Rectal smooth muscle tissue (tissue), 1 donor: ENCODE data around the gene CRIM1.

Experiments
- H3K27ac ChIP-seq: one replicate; pipeline ENCODE4 v1.7.0; 2013; ENCODE audit warnings: low read depth, low read length, inconsistent platforms
- H3K27me3 ChIP-seq: one replicate; pipeline ENCODE4 v1.7.0; 2013; ENCODE audit warnings: low read length; ENCODE audit not compliant: control insufficient read depth, insufficient read depth
- H3K36me3 ChIP-seq: one replicate; pipeline ENCODE4 v1.7.0; 2013; ENCODE audit warnings: low read length; ENCODE audit not compliant: control insufficient read depth, insufficient read depth
- H3K4me1 ChIP-seq: one replicate; pipeline ENCODE4 v1.7.0; 2013; ENCODE audit warnings: low read length; ENCODE audit not compliant: control insufficient read depth, insufficient read depth
- H3K4me3 ChIP-seq: one replicate; pipeline ENCODE4 v1.7.0; 2013; ENCODE audit warnings: low read length
- H3K9ac ChIP-seq: one replicate; pipeline ENCODE4 v1.7.0; 2013; ENCODE audit warnings: low read length

CRIM1 gene

DNA sequence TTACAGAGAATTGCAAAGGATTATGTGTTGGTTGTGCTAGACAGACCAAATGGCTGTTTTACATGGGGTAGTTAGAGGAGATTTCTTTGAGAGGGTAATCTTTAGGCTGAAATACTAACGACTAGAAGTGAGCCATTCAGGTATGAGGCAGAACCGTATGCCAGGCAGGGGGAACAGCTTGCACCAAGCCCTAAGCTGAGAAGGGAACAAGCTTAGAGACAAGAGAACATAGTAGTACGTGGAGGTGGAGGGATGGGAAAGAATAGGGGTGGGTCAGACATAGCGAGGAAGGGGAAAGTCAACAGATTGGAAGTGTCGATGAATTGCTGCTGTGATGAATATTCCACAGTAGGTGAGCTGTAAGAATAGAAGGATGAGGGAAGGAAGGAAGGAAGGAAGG is 20.0 kb upstream of the CRIM1 start:
- no peaks in the 10 kb centered on the region for H3K4me1 ChIP-seq
- no peak overlapping the region for H3K9ac ChIP-seq
- no peak overlapping the region for H3K27ac ChIP-seq
- H3K36me3 ChIP-seq: no peaks in the 10 kb centered on the region
- no peak overlapping the region for H3K4me3 ChIP-seq
- no peaks in the 10 kb centered on the region for H3K27me3 ChIP-seq

DNA sequence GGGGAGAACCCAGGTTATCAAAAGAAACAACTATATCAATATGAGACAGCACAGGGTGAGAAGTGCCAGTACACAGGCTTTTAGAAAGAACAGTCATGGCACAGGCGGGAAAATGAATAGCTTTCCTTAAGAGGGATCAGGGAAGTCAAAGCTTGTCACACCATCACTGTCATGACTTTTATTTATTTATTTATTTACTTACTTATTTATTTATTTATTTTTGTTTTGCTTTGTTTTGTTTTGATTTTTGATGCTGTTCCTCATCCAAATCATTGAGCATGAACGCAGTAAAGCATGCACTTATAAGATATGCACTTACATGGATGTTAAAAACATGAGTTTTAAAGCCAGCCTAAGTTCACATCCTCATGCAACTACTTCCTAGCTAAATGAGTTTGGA is 19.3 kb upstream of the CRIM1 start:
- Histone ChIP-seq H3K4me1 (no peaks in the 10 kb centered on the region), H3K9ac (no peak overlapping the region), H3K36me3 (no peaks in the 10 kb centered on the region), H3K27me3 (no peaks in the 10 kb centered on the region), H3K4me3 (no peak overlapping the region), H3K27ac (no peak overlapping the region)

- Histone ChIP-seq H3K27me3 (no peaks in the 10 kb centered on the region), H3K4me1 (no peaks in the 10 kb centered on the region), H3K36me3 (no peaks in the 10 kb centered on the region), H3K9ac (no peak overlapping the region), H3K4me3 (no peak overlapping the region), H3K27ac (no peak overlapping the region)
These were observed 18.2 kb upstream of the CRIM1 start for GRCh38 chr2:36337354-36337753.

- Histone ChIP-seq H3K4me1 (no peaks in the 10 kb centered on the region), H3K9ac (no peak overlapping the region), H3K4me3 (no peak overlapping the region), H3K27ac (no peak overlapping the region), H3K36me3 (no peaks in the 10 kb centered on the region), H3K27me3 (no peaks in the 10 kb centered on the region)
These were observed 17.3 kb upstream of the CRIM1 start for GRCh38 chr2:36338124-36338826.

- Histone ChIP-seq H3K4me1 (no peaks in the 10 kb centered on the region), H3K27me3 (no peaks in the 10 kb centered on the region), H3K27ac (no peak overlapping the region), H3K4me3 (no peak overlapping the region), H3K36me3 (no peaks in the 10 kb centered on the region), H3K9ac (no peak overlapping the region)
These were observed 16.8 kb upstream of the CRIM1 start for GRCh38 chr2:36338827-36339145.

- no peaks in the 10 kb centered on the region for H3K4me1 ChIP-seq
- no peaks in the 10 kb centered on the region for H3K36me3 ChIP-seq
- H3K9ac ChIP-seq: no peak overlapping the region
- no peak overlapping the region for H3K4me3 ChIP-seq
- H3K27me3 ChIP-seq: no peaks in the 10 kb centered on the region
- H3K27ac ChIP-seq: no peak overlapping the region
These were observed 15.9 kb upstream of the CRIM1 start for GRCh38 chr2:36339607-36340218.

DNA sequence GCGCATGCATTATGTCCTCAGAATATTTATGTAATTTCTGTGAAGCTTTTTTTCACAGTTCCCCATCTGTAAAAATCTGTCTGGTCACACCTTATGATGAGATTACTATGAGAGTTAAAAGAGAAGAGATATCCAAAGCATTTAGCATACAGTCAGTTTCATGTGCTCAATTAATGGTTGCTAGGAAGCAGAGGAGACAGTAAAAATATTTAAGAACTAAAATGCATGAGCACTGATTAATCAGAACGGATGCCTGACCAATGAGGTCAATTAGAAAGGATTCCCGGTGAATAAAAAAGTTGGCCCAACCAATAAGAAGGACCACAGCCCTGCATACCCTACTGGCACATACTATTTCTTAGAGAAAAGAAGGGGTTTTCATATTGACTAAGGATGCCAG is 12.0 kb upstream of the CRIM1 start:
- Histone ChIP-seq H3K27me3 (no peaks in the 10 kb centered on the region), H3K36me3 (no peaks in the 10 kb centered on the region), H3K4me3 (no peak overlapping the region), H3K4me1 (no peaks in the 10 kb centered on the region), H3K27ac (no peak overlapping the region), H3K9ac (no peak overlapping the region)

- Histone ChIP-seq H3K9ac (no peak overlapping the region), H3K4me3 (no peak overlapping the region), H3K27me3 (no peaks in the 10 kb centered on the region), H3K4me1 (no peaks in the 10 kb centered on the region), H3K36me3 (no peaks in the 10 kb centered on the region), H3K27ac (no peak overlapping the region)
These were observed 6.9 kb upstream of the CRIM1 start for GRCh38 chr2:36348721-36349120.

DNA sequence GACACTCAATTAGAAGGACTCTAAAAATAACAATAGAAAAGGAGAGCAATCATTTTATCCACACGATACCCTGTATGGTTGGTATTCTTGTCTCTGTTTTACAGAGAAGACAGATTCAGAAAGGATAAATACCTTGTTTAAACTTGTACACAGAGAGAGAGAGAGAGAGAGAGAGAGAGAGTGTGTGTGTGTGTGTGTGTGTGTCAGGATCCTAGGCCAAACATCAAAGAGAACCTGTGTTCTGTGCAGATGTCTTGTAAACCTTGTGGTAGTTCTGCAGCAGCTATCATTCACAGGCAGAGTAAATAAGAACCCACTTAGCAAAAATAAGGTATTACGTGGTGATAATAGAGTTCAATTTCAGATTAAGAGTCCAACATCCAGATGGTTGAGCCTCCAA is 4.3 kb upstream of the CRIM1 start:
- H3K9ac ChIP-seq: no peak overlapping the region
- H3K27ac ChIP-seq: no peak overlapping the region
- no peaks in the 10 kb centered on the region for H3K36me3 ChIP-seq
- H3K4me3 ChIP-seq: no peak overlapping the region
- H3K4me1 ChIP-seq: no peaks in the 10 kb centered on the region
- no peaks in the 10 kb centered on the region for H3K27me3 ChIP-seq

GRCh38 chr2:36351736-36352349 is 3.7 kb upstream of the CRIM1 start:
- Histone ChIP-seq H3K4me3 (no peak overlapping the region), H3K27me3 (no peaks in the 10 kb centered on the region), H3K4me1 (no peaks in the 10 kb centered on the region), H3K27ac (no peak overlapping the region), H3K9ac (no peak overlapping the region), H3K36me3 (no peaks in the 10 kb centered on the region)

DNA sequence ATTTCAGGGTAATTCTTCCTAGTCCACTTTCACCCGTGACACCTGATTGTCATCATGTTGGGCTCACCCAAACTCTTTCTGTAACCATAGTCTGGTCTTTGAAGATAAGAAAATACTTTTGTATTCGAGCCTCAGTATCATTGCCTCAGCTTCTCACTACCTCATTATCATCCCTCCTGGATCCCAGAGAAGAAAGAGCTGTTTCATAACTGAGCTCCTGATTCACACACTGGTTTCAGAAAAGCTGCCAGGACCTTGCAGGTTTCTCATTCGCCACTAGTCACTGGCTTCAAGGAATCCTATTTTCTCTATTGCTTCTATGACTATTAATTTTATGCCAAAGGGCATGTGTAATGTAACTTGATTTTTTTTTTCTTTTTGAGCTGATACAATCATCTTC is 2.9 kb upstream of the CRIM1 start:
- no peak overlapping the region for H3K27ac ChIP-seq

DNA sequence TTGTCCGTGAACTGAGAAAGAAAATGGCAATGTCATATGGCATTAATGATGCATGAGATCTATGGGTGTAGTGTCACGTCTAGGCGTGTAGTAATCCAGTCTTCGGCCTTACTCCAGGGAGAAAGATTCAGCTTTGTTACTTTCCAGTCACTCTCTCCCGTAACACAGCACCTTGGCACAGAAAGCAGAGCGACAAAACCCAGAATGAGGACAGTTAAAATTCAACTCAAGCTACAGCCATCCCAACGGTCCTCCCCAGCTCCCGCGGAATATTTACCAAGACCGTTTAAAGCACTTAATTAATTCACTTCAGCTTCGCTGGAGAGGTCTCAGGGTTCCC is 797 bp upstream of the CRIM1 start:
- H3K9ac ChIP-seq: peak overlapping the region; percentile 13
- H3K4me1 ChIP-seq: peaks cover 9% of the 10 kb centered on the region
- H3K27ac ChIP-seq: peak overlapping the region; percentile 83
- no peaks in the 10 kb centered on the region for H3K36me3 ChIP-seq
- peak overlapping the region; percentile 74 for H3K4me3 ChIP-seq
- H3K27me3 ChIP-seq: no peaks in the 10 kb centered on the region

More for the DNA sequence above, 2.9 kb upstream of the CRIM1 start:
- Histone ChIP-seq H3K4me3 (no peak overlapping the region), H3K9ac (no peak overlapping the region), H3K4me1 (no peaks in the 10 kb centered on the region), H3K36me3 (no peaks in the 10 kb centered on the region), H3K27me3 (no peaks in the 10 kb centered on the region)

GRCh38 chr2:36355890-36356297 is 316 bp downstream of the CRIM1 start:
- Histone ChIP-seq H3K9ac (no peak overlapping the region), H3K4me3 (peak overlapping the region; percentile 88), H3K27me3 (no peaks in the 10 kb centered on the region), H3K27ac (peak overlapping the region; percentile 90), H3K36me3 (no peaks in the 10 kb centered on the region), H3K4me1 (peaks cover 9% of the 10 kb centered on the region)
